ENCODE measurements around the gene ACTG2.

The ACTG2 gene

DNA sequence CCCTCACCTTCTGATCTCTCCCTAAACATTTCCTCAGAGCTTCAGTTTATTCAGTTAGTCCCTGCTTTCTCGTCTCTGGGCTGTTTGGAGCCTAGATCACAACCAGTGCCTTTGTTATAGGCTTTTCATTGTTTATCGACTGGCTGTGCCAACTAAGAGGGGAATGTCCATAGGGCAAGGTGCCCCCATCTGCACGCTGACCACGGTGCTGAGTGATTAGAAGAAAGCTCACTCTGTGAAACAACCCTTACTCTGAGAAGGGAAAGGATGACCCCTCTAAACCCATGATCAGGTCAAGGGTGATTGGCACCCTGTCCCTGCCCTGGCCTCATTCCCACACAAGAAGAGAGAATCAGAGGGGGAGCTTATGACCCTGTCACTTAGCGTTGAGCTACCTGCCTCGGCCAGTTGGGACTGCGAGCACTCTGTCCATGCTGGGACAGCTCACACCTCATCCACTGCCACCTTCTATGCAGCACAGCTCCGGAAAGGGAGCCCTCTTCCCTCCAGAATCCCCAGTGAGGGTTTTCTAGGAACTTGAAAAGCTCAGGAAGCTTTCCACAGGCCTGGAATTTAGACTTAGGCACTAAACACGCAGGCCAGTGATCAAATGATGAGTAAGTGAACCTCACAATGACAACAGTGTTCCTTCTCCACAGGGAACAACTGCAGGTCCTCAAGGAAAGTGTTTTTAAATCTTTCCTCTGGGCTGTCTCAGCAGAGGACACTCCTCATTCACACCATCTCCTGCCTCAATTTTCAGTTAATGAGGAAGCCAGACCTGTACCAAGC is 2.3 kb upstream of the ACTG2 start:
- Histone ChIP-seq H3K4me1 (no peaks in the 10 kb centered on the region), H3K36me3 (no peaks in the 10 kb centered on the region), H3K4me3 (ENCODE audit: low read depth, low read length) (no peak overlapping the region), H3K27me3 (no peaks in the 10 kb centered on the region), H3K9me3 (no peaks in the 10 kb centered on the region)
- TF ChIP-seq, protein P1, sequence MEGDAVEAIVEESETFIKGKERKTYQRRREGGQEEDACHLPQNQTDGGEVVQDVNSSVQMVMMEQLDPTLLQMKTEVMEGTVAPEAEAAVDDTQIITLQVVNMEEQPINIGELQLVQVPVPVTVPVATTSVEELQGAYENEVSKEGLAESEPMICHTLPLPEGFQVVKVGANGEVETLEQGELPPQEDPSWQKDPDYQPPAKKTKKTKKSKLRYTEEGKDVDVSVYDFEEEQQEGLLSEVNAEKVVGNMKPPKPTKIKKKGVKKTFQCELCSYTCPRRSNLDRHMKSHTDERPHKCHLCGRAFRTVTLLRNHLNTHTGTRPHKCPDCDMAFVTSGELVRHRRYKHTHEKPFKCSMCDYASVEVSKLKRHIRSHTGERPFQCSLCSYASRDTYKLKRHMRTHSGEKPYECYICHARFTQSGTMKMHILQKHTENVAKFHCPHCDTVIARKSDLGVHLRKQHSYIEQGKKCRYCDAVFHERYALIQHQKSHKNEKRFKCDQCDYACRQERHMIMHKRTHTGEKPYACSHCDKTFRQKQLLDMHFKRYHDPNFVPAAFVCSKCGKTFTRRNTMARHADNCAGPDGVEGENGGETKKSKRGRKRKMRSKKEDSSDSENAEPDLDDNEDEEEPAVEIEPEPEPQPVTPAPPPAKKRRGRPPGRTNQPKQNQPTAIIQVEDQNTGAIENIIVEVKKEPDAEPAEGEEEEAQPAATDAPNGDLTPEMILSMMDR (IDR thresholded peaks at IDR 0.05; ENCODE audit: low read depth, low read length) = no peak
- DNase-seq = no peak

DNA sequence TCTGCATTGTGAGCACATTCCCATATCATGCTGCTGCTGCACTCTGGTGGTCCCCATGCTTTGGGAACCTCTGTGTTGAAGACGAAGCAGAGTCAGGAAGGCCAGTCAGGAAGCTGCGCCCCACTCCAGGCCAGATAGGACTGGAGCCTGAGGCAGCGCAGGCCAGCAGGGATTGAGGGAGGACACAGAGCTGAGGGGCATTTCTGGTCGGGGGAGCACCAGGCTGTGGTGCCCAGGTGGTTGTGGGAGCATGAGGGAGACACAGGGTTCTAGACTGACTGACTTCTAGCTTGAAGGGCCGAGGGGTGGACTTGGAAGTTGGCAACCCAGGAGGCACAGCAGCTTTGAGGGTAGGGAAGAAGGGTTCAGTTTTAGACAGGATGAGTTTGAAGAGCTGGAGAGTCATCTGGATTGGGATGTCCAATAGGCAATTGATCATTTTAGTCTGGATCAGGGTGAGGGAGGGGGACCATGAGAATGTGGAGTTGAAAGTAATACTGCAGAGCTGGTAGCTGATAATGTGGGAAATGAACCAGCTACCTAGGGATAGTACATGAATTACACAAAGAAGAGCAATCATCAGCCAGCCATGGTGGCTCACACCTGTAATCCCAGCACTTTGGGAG is 1.4 kb upstream of the ACTG2 start:
- Histone ChIP-seq H3K4me1 (no peaks in the 10 kb centered on the region), H3K27me3 (no peaks in the 10 kb centered on the region), H3K36me3 (no peaks in the 10 kb centered on the region), H3K4me3 (ENCODE audit: low read depth, low read length) (no peak overlapping the region), H3K9me3 (no peaks in the 10 kb centered on the region)
- DNase-seq = no peak
- TF ChIP-seq, protein P1 (IDR thresholded peaks at IDR 0.05; ENCODE audit: low read depth, low read length) = no peak

DNA sequence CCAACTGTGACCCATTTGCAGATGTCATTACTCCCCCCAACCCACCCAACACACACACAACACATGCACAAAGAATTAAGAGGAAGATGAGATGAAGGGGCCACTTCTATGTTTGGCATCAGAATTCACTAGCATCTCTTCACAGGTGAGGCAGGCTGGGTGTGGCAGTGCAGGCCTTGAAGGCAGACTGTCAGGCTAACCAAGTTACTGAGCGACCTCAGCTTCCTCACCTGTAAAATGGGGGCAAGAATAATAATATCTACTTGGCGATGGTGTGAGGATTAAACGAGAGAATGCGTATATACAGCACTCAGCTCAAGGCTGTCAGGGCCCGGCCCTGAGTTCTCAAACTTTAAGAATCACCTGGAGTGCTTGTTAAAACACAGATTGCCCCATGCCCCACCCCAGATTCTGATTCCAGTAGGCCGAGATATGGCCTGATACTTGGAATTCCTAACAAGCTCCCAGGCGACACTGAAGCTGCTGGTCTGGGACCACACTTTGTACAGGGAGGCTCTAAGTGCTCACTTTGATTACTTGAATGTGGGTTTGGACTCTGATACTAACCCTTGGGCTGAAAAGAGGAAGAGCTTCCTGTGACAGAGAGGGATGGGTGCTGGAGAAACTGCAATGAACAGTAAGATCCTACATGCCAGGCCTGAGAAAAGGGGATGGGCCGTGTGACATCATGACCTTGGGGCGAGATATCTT is 1.1 kb downstream of the ACTG2 start:
- H3K4me3 ChIP-seq (ENCODE audit: low read depth, low read length) = no peak overlapping the region
- no peaks in the 10 kb centered on the region for H3K4me1 ChIP-seq
- H3K36me3 ChIP-seq = no peaks in the 10 kb centered on the region
- H3K9me3 ChIP-seq = no peaks in the 10 kb centered on the region
- TF ChIP-seq, protein P1 (IDR thresholded peaks at IDR 0.05; ENCODE audit: low read depth, low read length) = no peak
- DNase-seq = no peak
- H3K27me3 ChIP-seq = no peaks in the 10 kb centered on the region

DNA sequence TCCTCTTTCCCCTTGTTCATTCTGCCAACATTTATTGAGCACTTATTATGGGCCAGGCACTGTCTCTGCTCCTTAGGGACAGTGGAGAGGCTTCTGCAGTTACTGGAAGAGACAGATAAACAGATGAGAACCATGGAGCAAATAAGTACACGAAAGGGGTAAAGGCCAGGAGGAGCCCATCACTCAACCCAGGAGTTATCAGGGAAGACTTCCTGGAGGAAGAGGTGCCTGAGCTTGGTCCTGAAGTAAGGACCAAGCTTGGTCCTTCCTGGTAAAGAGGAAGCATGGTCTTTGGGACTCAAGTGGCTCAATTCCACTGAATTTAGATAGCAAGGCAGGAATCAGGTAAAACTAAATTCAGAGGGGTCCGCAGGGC is 1.7 kb downstream of the ACTG2 start:
- H3K4me1 ChIP-seq = no peaks in the 10 kb centered on the region
- H3K9me3 ChIP-seq = no peaks in the 10 kb centered on the region
- H3K36me3 ChIP-seq = no peaks in the 10 kb centered on the region
- TF ChIP-seq, protein P1 (IDR thresholded peaks at IDR 0.05; ENCODE audit: low read depth, low read length) = no peak
- H3K4me3 ChIP-seq (ENCODE audit: low read depth, low read length) = no peak overlapping the region
- no peak for DNase-seq
- no peaks in the 10 kb centered on the region for H3K27me3 ChIP-seq

DNA sequence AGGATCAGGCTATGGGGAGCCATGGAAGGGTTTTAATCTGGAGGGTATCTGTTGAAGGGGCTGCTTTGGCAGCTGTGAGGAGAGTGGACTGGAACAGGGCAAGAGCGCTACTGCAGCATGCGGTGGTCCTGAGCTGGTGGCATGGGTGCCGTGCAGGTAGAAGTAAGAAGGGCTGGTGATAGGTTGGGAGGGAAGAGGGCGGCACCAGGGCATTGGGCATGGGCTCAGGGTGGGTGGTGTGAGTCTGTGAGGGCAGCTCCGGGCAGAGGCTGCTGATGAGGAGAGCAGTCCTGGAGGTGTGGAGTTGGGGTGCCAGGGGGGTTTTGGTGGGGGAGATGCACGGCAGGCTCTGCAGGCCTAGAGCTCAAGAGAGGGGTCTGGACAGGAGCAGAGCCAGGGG is 2.1 kb downstream of the ACTG2 start:
- TF ChIP-seq, protein P1 (IDR thresholded peaks at IDR 0.05; ENCODE audit: low read depth, low read length) = no peak
- no peak for DNase-seq
- H3K4me3 ChIP-seq (ENCODE audit: low read depth, low read length) = no peak overlapping the region
- H3K27me3 ChIP-seq = no peaks in the 10 kb centered on the region
- no peaks in the 10 kb centered on the region for H3K4me1 ChIP-seq
- H3K36me3 ChIP-seq = no peaks in the 10 kb centered on the region
- no peaks in the 10 kb centered on the region for H3K9me3 ChIP-seq

DNA sequence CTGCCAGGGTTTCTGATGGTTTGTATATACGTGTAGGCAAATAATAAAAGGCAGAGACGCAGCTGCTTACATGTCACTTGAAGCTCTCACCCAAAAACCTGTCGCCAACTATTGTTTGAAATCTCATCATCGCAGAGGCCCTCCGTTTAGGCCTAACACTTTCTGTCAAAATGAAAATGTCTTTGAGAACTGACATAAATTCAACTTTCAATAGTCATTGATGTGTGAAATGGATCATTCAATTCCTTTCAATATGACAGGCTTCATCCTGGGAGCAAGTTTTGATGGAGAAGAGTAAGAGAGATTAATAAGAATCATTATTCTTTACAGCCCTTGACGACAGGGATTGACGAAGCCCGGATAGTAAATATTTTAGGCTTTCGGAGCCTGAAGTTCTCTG is 2.7 kb downstream of the ACTG2 start:
- TF ChIP-seq, protein P1 (IDR thresholded peaks at IDR 0.05; ENCODE audit: low read depth, low read length) = no peak
- H3K27me3 ChIP-seq = no peaks in the 10 kb centered on the region

More for the DNA sequence above, 2.7 kb downstream of the ACTG2 start:
- H3K4me1 ChIP-seq = no peaks in the 10 kb centered on the region
- H3K9me3 ChIP-seq = no peaks in the 10 kb centered on the region
- DNase-seq = no peak
- no peak overlapping the region for H3K4me3 ChIP-seq (ENCODE audit: low read depth, low read length)
- no peaks in the 10 kb centered on the region for H3K36me3 ChIP-seq

Data from BE2C (cell line).